Islet precursor cell (in vitro differentiated cells): ENCODE data around the gene GRID2.

ENCODE experiments used
- DNase-seq: peaks from one replicate; pipeline ENCODE4 v3.0.0-alpha.2; 2018

GRID2 gene

GRCh38 chr4:92988301-92988700, 684.5 kb downstream of the GRID2 start:
- DNase-seq: no peak

- DNase-seq: no peak
These were observed 689.0 kb downstream of the GRID2 start for GRCh38 chr4:92992758-92993157.

GRCh38 chr4:92994727-92995126, 691.0 kb downstream of the GRID2 start:
- DNase-seq: no peak

- no peak for DNase-seq
These were observed 692.8 kb downstream of the GRID2 start for GRCh38 chr4:92996533-92996932.

GRCh38 chr4:93000910-93001309, 697.1 kb downstream of the GRID2 start:
- no peak for DNase-seq

- DNase-seq: no peak
These were observed 698.5 kb downstream of the GRID2 start for GRCh38 chr4:93002240-93002639.

GRCh38 chr4:93016350-93016749, 712.6 kb downstream of the GRID2 start:
- no peak for DNase-seq

GRCh38 chr4:93018243-93018642, 714.5 kb downstream of the GRID2 start:
- no peak for DNase-seq

GRCh38 chr4:93018806-93019205, 715.0 kb downstream of the GRID2 start:
- DNase-seq: no peak

- DNase-seq: no peak
These were observed 726.0 kb downstream of the GRID2 start for GRCh38 chr4:93029769-93030168.

GRCh38 chr4:93030670-93031069, 726.9 kb downstream of the GRID2 start:
- DNase-seq: no peak

GRCh38 chr4:93031431-93032098, 727.8 kb downstream of the GRID2 start:
- DNase-seq: no peak

GRCh38 chr4:93042746-93043145, 739.0 kb downstream of the GRID2 start:
- no peak for DNase-seq

GRCh38 chr4:93053140-93053539, 749.4 kb downstream of the GRID2 start:
- DNase-seq: no peak

GRCh38 chr4:93061826-93062225, 758.1 kb downstream of the GRID2 start:
- no peak for DNase-seq

GRCh38 chr4:93063325-93063724, 759.6 kb downstream of the GRID2 start:
- DNase-seq: no peak

- no peak for DNase-seq
These were observed 762.0 kb downstream of the GRID2 start for GRCh38 chr4:93065790-93066189.

- no peak for DNase-seq
These were observed 763.0 kb downstream of the GRID2 start for GRCh38 chr4:93066749-93067148.

- no peak for DNase-seq
These were observed 768.5 kb downstream of the GRID2 start for GRCh38 chr4:93072292-93072691.

- DNase-seq: no peak
These were observed 776.5 kb downstream of the GRID2 start for GRCh38 chr4:93080316-93080715.

- no peak for DNase-seq
These were observed 781.0 kb downstream of the GRID2 start for GRCh38 chr4:93084599-93085305.

- DNase-seq: no peak
These were observed 782.6 kb downstream of the GRID2 start for GRCh38 chr4:93086356-93086755.

- DNase-seq: no peak
These were observed 789.0 kb downstream of the GRID2 start for GRCh38 chr4:93092765-93093164.

GRCh38 chr4:93103042-93103441, 799.3 kb downstream of the GRID2 start:
- DNase-seq: no peak

GRCh38 chr4:93116624-93117023, 812.9 kb downstream of the GRID2 start:
- DNase-seq: no peak
